ENCODE measurements around the gene GPATCH8. TPM values are rescaled to one million over a fixed set of nuclear protein-coding genes. Genes with fewer than 3 reads are reported as not detected.

GPATCH8 gene
- total and polyA plus RNA-seq, 8 donors, result 5.2 to 58.2 (median 19.5) TPM

DNA sequence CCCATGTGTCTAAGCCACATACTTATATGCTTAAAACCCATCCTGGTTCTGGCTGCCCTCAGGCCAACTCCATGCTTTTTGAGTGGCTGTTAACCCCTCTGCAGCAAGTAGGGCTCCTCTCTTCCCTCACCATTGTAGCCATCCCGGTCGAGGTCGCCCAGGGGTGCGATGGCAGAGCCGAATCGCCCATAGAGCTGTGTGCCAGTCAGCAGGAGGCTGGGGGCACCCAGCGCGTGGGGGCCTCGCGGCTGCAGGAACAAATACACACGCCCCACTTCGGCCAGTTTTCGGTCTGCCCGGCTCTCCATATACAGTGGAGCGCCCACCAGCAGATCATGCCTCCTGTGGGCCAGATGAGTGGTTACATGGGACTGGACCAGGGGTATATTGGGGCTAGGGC lies 119.8 kb downstream of the GPATCH8 start:
- H3K27me3 ChIP-seq, result peaks cover 0 to 32% (median 17%) of the 10 kb centered on the region in 3 donors
- H3K4me1 ChIP-seq, result peaks cover 8 to 25% (median 20%) of the 10 kb centered on the region in 4 donors
- H3K9me3 ChIP-seq, result no peaks in the 10 kb centered on the region
- TF ChIP-seq EP300 (IDR thresholded peaks at IDR 0.05) (no peak), CTCF (IDR thresholded peaks at IDR 0.05) (no peak), POLR2AphosphoS5 (IDR thresholded peaks at IDR 0.05) (no peak), POLR2A (IDR thresholded peaks at IDR 0.05) (no peak)
- WGBS, 5 donors, result 93 to 96% (median 95%) methylated on average over 15 of the region's 15 CpGs
- no peak overlapping the region for H3K27ac ChIP-seq
- H3K36me3 ChIP-seq, result no peaks in the 10 kb centered on the region
- intact Hi-C loops (cut with DNase I; ENCODE audit: low total_unique reads), result no loop called here
- DNase-seq, result no peak
- no peak overlapping the region for H3K4me3 ChIP-seq

DNA sequence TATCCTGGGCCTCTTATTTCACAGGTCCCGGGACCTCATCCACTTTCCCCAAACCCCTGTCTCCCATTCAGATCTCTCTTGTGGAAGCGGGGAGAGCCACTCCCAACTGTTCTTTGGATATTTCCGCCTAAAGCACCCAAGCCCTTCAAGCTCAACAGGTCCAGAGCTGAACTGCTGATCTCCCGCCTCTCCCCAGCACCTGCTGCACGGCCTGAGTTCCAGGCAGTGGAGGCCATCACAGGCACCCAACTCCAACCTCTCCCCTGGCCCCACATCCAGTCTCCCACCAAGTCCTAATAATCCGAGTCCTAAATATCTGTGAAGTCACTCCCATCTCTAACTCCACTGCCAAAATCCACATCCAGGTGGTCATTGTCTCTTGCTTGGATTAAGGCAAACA lies 120.3 kb downstream of the GPATCH8 start:
- H3K27me3 ChIP-seq, result peaks cover 0 to 32% (median 17%) of the 10 kb centered on the region in 3 donors

GRCh38 chr17:44381810-44382305 lies 121.3 kb downstream of the GPATCH8 start:
- TF ChIP-seq POLR2AphosphoS5 (IDR thresholded peaks at IDR 0.05), result no peak
- TF ChIP-seq EP300 (IDR thresholded peaks at IDR 0.05), result no peak
- TF ChIP-seq CTCF (IDR thresholded peaks at IDR 0.05), result no peak
- no peak for TF ChIP-seq POLR2A (IDR thresholded peaks at IDR 0.05)
- intact Hi-C loops (cut with DNase I; ENCODE audit: low total_unique reads), result no loop called here
- Histone ChIP-seq H3K27ac (no peak overlapping the region), H3K4me3 (no peak overlapping the region), H3K4me1 (peaks cover 8 to 25% (median 20%) of the 10 kb centered on the region in 4 donors), H3K27me3 (peaks cover 0 to 32% (median 17%) of the 10 kb centered on the region in 3 donors), H3K36me3 (no peaks in the 10 kb centered on the region), H3K9me3 (no peaks in the 10 kb centered on the region)
- 75 to 87% (median 82%) methylated on average over 4 of the region's 4 CpGs for WGBS, 5 donors
- DNase-seq, result no peak

More for the DNA sequence above, 120.3 kb downstream of the GPATCH8 start:
- H3K9me3 ChIP-seq, result no peaks in the 10 kb centered on the region
- WGBS, 5 donors, result 80 to 87% (median 81%) methylated on average over 6 of the region's 6 CpGs
- no peak overlapping the region for H3K27ac ChIP-seq
- no peaks in the 10 kb centered on the region for H3K36me3 ChIP-seq
- no peak overlapping the region for H3K4me3 ChIP-seq
- TF ChIP-seq POLR2AphosphoS5 (IDR thresholded peaks at IDR 0.05), result no peak
- TF ChIP-seq POLR2A (IDR thresholded peaks at IDR 0.05), result no peak
- TF ChIP-seq CTCF (IDR thresholded peaks at IDR 0.05), result no peak
- TF ChIP-seq EP300 (IDR thresholded peaks at IDR 0.05), result no peak
- intact Hi-C loops (cut with DNase I; ENCODE audit: low total_unique reads), result no loop called here
- peaks cover 8 to 25% (median 20%) of the 10 kb centered on the region in 4 donors for H3K4me1 ChIP-seq
- DNase-seq, result no peak

DNA sequence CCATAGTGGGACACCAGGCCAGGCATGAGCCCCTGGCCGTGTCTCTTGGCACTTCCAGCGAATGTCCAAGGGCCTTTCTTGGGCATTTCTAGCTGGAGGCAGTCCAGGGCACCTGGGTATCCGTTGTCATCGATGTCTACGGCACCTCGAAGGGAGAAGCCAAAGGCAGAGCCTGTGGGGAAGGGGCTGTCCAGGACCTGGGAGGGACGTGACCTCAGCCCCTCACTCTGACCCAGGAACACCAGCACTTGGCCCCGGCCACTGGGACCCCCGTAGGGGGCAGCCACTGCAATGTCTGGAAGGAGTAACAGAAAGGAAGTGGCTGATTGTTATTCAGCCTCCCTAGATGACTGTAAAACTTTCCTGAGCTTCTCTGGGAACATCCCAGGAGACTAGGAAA lies 122.4 kb downstream of the GPATCH8 start:
- Histone ChIP-seq H3K27me3 (peaks cover 0 to 31% (median 11%) of the 10 kb centered on the region in 3 donors), H3K36me3 (no peaks in the 10 kb centered on the region), H3K4me3 (no peak overlapping the region), H3K27ac (no peak overlapping the region), H3K4me1 (peaks cover 4 to 28% (median 24%) of the 10 kb centered on the region in 4 donors), H3K9me3 (no peaks in the 10 kb centered on the region)
- TF ChIP-seq POLR2A (IDR thresholded peaks at IDR 0.05) (no peak), CTCF (IDR thresholded peaks at IDR 0.05) (no peak), EP300 (IDR thresholded peaks at IDR 0.05) (no peak)
- WGBS, 5 donors, result 73 to 75% (median 74%) methylated on average over 9 of the region's 9 CpGs
- no peak for DNase-seq
- intact Hi-C loops (cut with DNase I; ENCODE audit: low total_unique reads), result no loop called here
